H9 (cell line): ENCODE measurements around the gene BRS3. TPM values are rescaled to one million over a fixed set of nuclear protein-coding genes. Genes with fewer than 3 reads are reported as not detected.

Experiments used
- DNase-seq: peaks from one replicate; pipeline ENCODE4 v3.0.0-alpha.2; 2017
- H2AFZ ChIP-seq: one replicate; pipeline ENCODE4 v1.6.1; 2013; ENCODE audit warnings: mild to moderate bottlenecking, low read length, control low read depth, moderate library complexity
- H2AK5ac ChIP-seq: 2 replicates; pipeline ENCODE4 v1.6.1; 2013; ENCODE audit warnings: low read length, control low read depth, mixed read lengths; ENCODE audit not compliant: insufficient read length
- H2BK120ac ChIP-seq: one replicate; pipeline ENCODE4 v1.6.1; 2013; ENCODE audit warnings: low read depth, mild to moderate bottlenecking, low read length, control low read depth, inconsistent platforms; ENCODE audit not compliant: poor library complexity, severe bottlenecking
- H2BK12ac ChIP-seq: 2 replicates; pipeline ENCODE4 v1.6.1; 2013; ENCODE audit warnings: low read length, control low read depth, mixed read lengths, low read depth; ENCODE audit not compliant: insufficient read length
- H2BK15ac ChIP-seq: 2 replicates; pipeline ENCODE4 v1.6.1; 2013; ENCODE audit warnings: low read depth, low read length, control low read depth
- H2BK20ac ChIP-seq: one replicate; pipeline ENCODE4 v1.6.1; 2013; ENCODE audit warnings: low read depth, mild to moderate bottlenecking, low read length, control low read depth, inconsistent platforms; ENCODE audit not compliant: poor library complexity, severe bottlenecking
- H2BK5ac ChIP-seq: 2 replicates; pipeline ENCODE4 v1.6.1; 2013; ENCODE audit warnings: low read length, control low read depth, mixed read lengths; ENCODE audit not compliant: insufficient read length
- H3K14ac ChIP-seq: 2 replicates; pipeline ENCODE4 v1.6.1; 2013; ENCODE audit warnings: low read length, control low read depth; ENCODE audit not compliant: insufficient read depth
- H3K18ac ChIP-seq: 2 replicates; pipeline ENCODE4 v1.6.1; 2013; ENCODE audit warnings: low read depth, mild to moderate bottlenecking, mixed read lengths, low read length, control low read depth; ENCODE audit not compliant: insufficient read length
- H3K23ac ChIP-seq: 2 replicates; pipeline ENCODE4 v1.6.1; 2013; ENCODE audit warnings: low read length, control low read depth, mixed read lengths, low read depth; ENCODE audit not compliant: insufficient read length
- H3K23me2 ChIP-seq: 2 replicates; pipeline ENCODE4 v1.6.1; 2013; ENCODE audit warnings: low read depth, mild to moderate bottlenecking, mixed read lengths, low read length, control low read depth; ENCODE audit not compliant: insufficient read length, poor library complexity, severe bottlenecking
- H3K27ac ChIP-seq: 2 replicates; pipeline ENCODE4 v1.5.1; 2013; ENCODE audit warnings: low read length, control low read depth, mixed read lengths, low read depth; ENCODE audit not compliant: insufficient read length
- H3K27me3 ChIP-seq: 2 replicates; pipeline ENCODE4 v1.6.1; 2013; ENCODE audit warnings: low read length, control low read depth, inconsistent platforms; ENCODE audit not compliant: insufficient read depth
- H3K4ac ChIP-seq: 2 replicates; pipeline ENCODE4 v1.6.1; 2013; ENCODE audit warnings: low read depth, mild to moderate bottlenecking, control low read depth, inconsistent platforms, low read length, moderate library complexity
- H3K4me1 ChIP-seq: 2 replicates; pipeline ENCODE4 v1.6.1; 2013; ENCODE audit warnings: low read length, control low read depth, inconsistent platforms; ENCODE audit not compliant: insufficient read depth
- H3K4me2 ChIP-seq: 2 replicates; pipeline ENCODE4 v1.6.1; 2013; ENCODE audit warnings: low read length, control low read depth, mixed read lengths; ENCODE audit not compliant: insufficient read length, insufficient read depth
- H3K56ac ChIP-seq: 2 replicates; pipeline ENCODE4 v1.6.1; 2013; ENCODE audit warnings: low read depth, mild to moderate bottlenecking, mixed read lengths, low read length, control low read depth; ENCODE audit not compliant: insufficient read length
- H3K79me1 ChIP-seq: 2 replicates; pipeline ENCODE4 v1.6.1; 2013; ENCODE audit warnings: low read depth, mild to moderate bottlenecking, moderate library complexity, low read length, control low read depth, inconsistent platforms; ENCODE audit not compliant: insufficient read depth, poor library complexity, severe bottlenecking
- H3K79me2 ChIP-seq: 2 replicates; pipeline ENCODE4 v1.6.1; 2013; ENCODE audit warnings: low read length, control low read depth, inconsistent platforms; ENCODE audit not compliant: insufficient read depth
- H3K9ac ChIP-seq: 2 replicates; pipeline ENCODE4 v1.6.1; 2013; ENCODE audit warnings: low read length, control low read depth, mixed read lengths; ENCODE audit not compliant: insufficient read length; ENCODE audit errors: extremely low read depth
- H3K9me3 ChIP-seq: one replicate; pipeline ENCODE4 v1.6.1; 2013; ENCODE audit warnings: low read depth, low read length, inconsistent platforms; ENCODE audit not compliant: control insufficient read depth
- H3T11ph ChIP-seq: one replicate; pipeline ENCODE4 v1.6.1; 2013; ENCODE audit warnings: mild to moderate bottlenecking, low read length, control low read depth, inconsistent platforms
- H4K20me1 ChIP-seq: one replicate; pipeline ENCODE4 v1.6.1; 2013; ENCODE audit not compliant: control insufficient read depth, insufficient read length, insufficient read depth
- H4K5ac ChIP-seq: 2 replicates; pipeline ENCODE4 v1.6.1; 2013; ENCODE audit warnings: low read depth, mild to moderate bottlenecking, mixed read lengths, low read length, control low read depth; ENCODE audit not compliant: insufficient read length
- H4K8ac ChIP-seq: replicated peaks from 2 replicates; pipeline ENCODE4 v1.6.1; 2013; ENCODE audit warnings: low read length, control low read depth, mixed read lengths, low read depth; ENCODE audit not compliant: insufficient read length
- H4K91ac ChIP-seq: 2 replicates; pipeline ENCODE4 v1.6.1; 2013; ENCODE audit warnings: low read depth, mild to moderate bottlenecking, moderate library complexity, mixed read lengths, low read length, control low read depth; ENCODE audit not compliant: insufficient read length
- H3K27ac Mint-ChIP-seq, 3 experiments: 2 replicates in 2 of 3; 3 replicates in 1 of 3; pipeline ENCODE4 v1.8.0; 2020 to 2021; ENCODE audit warnings: mixed read lengths in 3 of 3, mild to moderate bottlenecking in 1 of 3, moderate library complexity in 1 of 3
- H3K27me3 Mint-ChIP-seq: 2 replicates; pipeline ENCODE4 v1.8.0; 2021; ENCODE audit warnings: low read depth, mild to moderate bottlenecking, moderate library complexity, mixed read lengths
- H3K36me3 Mint-ChIP-seq, 3 experiments: 2 replicates in 2 of 3; 3 replicates in 1 of 3; pipeline ENCODE4 v1.8.0; 2020 to 2021; ENCODE audit warnings: low read depth in 3 of 3, mixed read lengths in 3 of 3; ENCODE audit not compliant: insufficient read depth in 1 of 3
- H3K4me1 Mint-ChIP-seq, 2 experiments: 2 replicates each; pipeline ENCODE4 v1.8.0; 2020; ENCODE audit warnings: mixed read lengths in 2 of 2
- H3K4me3 Mint-ChIP-seq, 2 experiments: 2 replicates in 1 of 2; 3 replicates in 1 of 2; pipeline ENCODE4 v1.8.0; 2020 to 2021; ENCODE audit warnings: mild to moderate bottlenecking in 2 of 2, mixed read lengths in 2 of 2, moderate library complexity in 1 of 2
- H3K9me3 Mint-ChIP-seq, 2 experiments: 2 replicates in 1 of 2; 3 replicates in 1 of 2; pipeline ENCODE4 v1.8.0; 2020; ENCODE audit warnings: mild to moderate bottlenecking in 2 of 2, mixed read lengths in 2 of 2, moderate library complexity in 1 of 2
- CTCF ChIP-seq: fragments of 200-600 bp; sonication (generic); conservative IDR thresholded peaks from 3 replicates; pipeline ENCODE4 v1.8.0; 2021; ENCODE audit warnings: antibody characterized with exemption, mild to moderate bottlenecking
- WGBS: extraction: QIAGEN DNeasy Blood & Tissue Kit; methylation state at CpG from one replicate; pipeline ENCODE4 v1.1.7; 2013; ENCODE audit warnings: missing lambda C conversion rate, low lambda C conversion rate, mixed read lengths; ENCODE audit not compliant: insufficient read length; ENCODE audit errors: extremely low coverage; 5-methylcytosine and 5-hydroxymethylcytosine counted together
- total RNA-seq: library from RNA; stranded (reverse); gene quantifications from 2 replicates; pipeline ENCODE4 v1.2.1, GENCODE V29; 2021

BRS3 gene
- total RNA-seq, 1 experiment from 2014 or later: not detected

- Histone ChIP-seq H3K23ac (no peak overlapping the region), H2BK12ac (no peak overlapping the region), H3K79me1 (no peaks in the 10 kb centered on the region), H3T11ph (no peak overlapping the region), H4K5ac (no peak overlapping the region), H4K8ac (no peak overlapping the region), H3K9me3 (peaks cover 25% of the 10 kb centered on the region), H3K56ac (no peak overlapping the region), H3K4ac (no peak overlapping the region), H2BK15ac (no peak overlapping the region), H2BK120ac (no peak overlapping the region), H3K4me1 (no peaks in the 10 kb centered on the region), H3K9ac (no peak overlapping the region), H3K79me2 (no peaks in the 10 kb centered on the region), H2AK5ac (no peak overlapping the region), H2BK20ac (no peak overlapping the region), H3K4me2 (no peak overlapping the region), H3K27ac (no peak overlapping the region), H2AFZ (no peak overlapping the region), H3K23me2 (no peaks in the 10 kb centered on the region), H4K91ac (no peak overlapping the region), H3K14ac (no peak overlapping the region), H3K18ac (no peak overlapping the region), H4K20me1 (no peaks in the 10 kb centered on the region), H3K27me3 (no peaks in the 10 kb centered on the region), H2BK5ac (no peak overlapping the region)
- Mint-ChIP-seq H3K36me3 (no peaks in the 10 kb centered on the region), H3K9me3 (peaks cover 36 to 37% of the 10 kb centered on the region in 2 experiments), H3K27me3 (peaks cover 2% of the 10 kb centered on the region; the same call in 1 of the 2 replicates), H3K4me1 (no peaks in the 10 kb centered on the region), H3K27ac (no peak overlapping the region), H3K4me3 (no peak overlapping the region)
- WGBS: no CpG with 5 or more reads among the region's 6 CpGs
- no peak for TF ChIP-seq CTCF
- no peak for DNase-seq
Measured at GRCh38 chrX:136456133-136456532, 31.6 kb upstream of the BRS3 start.
